GM18519 (cell line): ENCODE data around the gene GZMH.
"Not testable (repeated sequence)": the region's sequence is repeated elsewhere in the genome, so short reads cannot be mapped to it uniquely, and the experiment has no call there.

ENCODE experiments used
- ATAC-seq: cut with Tn5 transposase; IDR thresholded peaks from one replicate; pipeline ENCODE4 v1.9.1; 2021; ENCODE audit warnings: mild to moderate bottlenecking, moderate library complexity; ENCODE audit not compliant: unreplicated experiment, low FRiP score

The GZMH gene, protein sequence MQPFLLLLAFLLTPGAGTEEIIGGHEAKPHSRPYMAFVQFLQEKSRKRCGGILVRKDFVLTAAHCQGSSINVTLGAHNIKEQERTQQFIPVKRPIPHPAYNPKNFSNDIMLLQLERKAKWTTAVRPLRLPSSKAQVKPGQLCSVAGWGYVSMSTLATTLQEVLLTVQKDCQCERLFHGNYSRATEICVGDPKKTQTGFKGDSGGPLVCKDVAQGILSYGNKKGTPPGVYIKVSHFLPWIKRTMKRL

DNA sequence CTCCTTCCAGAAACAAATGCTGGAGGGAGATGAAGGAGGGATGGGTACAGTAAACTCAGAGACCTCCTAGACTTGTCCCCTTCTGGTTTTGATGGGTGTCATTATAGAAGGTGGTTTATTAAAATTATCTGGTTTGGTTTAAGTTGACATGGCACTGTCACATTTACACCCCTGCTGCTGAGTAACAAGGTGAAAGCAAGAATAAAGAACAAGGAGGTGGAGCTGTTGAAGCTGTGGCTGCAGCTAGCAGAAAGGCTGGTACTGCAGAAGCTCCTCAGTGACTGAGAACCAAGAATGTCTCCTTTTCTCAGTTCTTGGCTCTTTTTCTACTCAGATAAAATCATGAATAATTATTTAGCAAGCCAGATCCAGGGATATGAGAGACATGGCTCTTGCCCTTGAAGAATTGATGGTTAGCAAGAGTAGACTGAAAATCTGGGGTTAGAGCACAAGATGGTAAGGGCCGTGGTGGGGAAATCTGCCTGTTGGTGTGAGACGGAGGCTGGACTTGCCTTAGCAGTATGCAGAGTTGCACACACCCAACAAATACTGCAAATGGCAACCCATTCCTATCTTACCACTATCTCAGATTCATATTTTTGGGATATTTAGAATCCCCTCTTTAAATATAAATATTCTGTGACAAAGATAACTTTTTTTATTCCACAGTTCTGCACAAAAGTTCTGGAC lies at the start of gene GZMH:
GZMH (minus strand) TSS at position 31 of the 690 bp plus-strand sequence. CDS start 72 bp downstream, outside the sequence.
- ATAC-seq: no peak

DNA sequence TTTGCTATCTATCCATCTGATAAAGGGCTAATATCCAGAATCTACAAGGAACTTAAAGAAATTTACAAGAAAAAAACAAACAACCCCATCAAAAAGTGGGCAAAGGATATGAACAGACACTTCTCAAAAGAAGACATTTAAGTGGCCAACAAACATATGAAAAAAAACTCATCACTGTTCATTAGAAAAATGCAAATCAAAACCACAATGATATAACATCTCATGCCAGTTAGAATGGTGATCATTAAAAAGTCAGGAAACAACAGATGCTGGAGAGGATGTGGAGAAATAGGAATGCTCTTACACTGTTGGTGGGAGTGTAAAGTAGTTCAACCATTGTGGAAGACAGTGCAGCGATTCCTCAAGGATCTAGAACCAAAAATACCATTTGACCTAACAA lies 38.9 kb upstream of the GZMH start:
- not testable (repeated sequence) for ATAC-seq

DNA sequence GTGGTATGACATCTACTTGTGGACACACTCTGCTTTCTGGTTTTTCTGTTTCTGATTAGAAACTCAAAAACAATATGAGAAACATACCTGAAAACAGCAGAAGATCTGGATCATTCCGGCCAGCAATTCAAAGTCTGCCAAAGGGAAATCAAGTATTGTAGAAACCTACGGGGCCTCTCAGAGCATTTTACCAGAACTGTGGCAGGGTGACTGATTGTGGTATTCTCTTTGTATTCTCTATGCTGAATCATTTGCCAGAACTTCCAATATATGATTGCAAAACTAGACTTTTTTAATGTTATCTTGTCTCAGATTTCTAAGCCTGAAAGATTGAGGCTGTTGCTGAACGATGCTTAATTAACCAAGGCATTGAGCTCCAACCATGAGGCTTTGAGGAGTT lies 30.4 kb upstream of the GZMH start:
- no peak for ATAC-seq

DNA sequence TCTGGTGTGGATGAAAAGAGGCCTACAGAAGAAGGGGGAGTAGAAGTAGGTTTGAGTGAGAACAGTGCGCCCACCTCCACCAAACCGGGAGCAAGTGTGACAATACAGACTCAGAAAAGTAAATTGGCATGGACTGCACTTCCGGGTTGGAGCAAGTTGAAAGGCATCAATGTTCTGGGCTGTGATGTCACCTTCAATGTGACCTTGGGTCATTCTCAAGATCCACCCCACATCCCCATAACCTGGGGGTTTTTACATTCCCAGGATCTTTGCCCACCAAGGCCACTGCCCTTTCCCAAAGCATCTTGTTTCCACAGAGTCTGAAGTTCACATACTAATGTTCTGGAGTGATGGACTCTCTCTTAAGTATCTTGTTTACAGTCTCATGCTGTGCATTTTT lies 29.8 kb upstream of the GZMH start:
- ATAC-seq: no peak

DNA sequence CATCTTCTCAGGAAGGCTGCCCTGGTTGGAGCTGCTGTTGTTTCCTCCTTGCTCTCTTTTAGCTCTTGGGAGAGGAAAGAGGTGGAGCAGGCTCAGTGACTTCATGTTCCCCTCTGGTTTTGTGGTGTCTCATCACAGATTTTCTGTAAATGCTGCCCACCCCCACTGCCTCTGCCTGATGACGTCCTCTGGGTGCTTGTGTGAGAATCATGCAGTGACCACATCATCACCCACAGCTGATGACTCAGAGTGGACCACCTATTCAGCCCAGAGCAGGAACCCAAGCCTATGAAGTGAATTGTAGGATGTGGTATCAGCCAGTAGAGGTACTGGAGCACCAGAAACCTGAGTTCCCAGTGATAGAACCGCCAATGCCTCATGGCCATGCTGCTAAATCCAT lies 24.7 kb upstream of the GZMH start, which contains the start of gene GZMB:
GZMB (minus strand) TSS at position 33 of the 400 bp plus-strand sequence; CDS start at position 3, 30 bp downstream.
- no peak for ATAC-seq

DNA sequence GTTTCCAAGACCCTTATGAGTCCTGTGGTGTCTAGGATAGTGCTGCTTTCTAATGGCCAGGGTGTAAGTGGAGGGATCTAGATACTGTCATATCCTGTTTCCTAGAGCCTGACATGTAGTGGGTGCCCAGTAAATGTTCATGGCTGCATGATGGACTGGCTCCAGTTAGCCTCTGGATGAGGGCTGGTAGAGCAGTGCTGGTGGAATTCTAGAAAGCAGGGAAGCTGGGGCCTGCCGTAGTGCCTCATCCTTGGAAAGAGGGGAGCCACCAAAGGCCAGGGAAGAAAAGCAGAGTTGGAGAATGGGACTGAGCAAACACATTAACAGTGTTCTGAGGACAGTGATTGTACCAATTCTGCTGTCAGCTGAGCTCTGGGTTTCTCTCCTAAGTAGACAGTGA lies 23.9 kb upstream of the GZMH start:
- no peak for ATAC-seq

DNA sequence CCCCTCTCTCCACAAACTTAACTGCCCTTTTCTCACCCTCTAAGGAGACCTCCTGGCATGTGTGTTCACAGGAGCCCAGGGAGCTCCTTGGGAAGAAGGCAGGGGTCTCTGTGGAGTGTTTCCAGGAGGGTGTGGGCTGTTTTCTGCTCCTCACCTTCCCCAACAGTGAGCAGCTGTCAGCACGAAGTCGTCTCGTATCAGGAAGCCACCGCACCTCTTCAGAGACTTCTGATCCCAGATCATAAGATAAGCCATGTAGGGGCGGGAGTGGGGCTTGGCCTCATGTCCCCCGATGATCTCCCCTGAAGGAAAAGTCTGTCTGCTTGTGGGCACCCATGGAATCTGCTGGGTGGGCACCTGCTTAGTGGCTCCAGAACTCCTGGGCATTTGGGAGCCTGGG lies 23.3 kb upstream of the GZMH start:
- ATAC-seq: no peak

DNA sequence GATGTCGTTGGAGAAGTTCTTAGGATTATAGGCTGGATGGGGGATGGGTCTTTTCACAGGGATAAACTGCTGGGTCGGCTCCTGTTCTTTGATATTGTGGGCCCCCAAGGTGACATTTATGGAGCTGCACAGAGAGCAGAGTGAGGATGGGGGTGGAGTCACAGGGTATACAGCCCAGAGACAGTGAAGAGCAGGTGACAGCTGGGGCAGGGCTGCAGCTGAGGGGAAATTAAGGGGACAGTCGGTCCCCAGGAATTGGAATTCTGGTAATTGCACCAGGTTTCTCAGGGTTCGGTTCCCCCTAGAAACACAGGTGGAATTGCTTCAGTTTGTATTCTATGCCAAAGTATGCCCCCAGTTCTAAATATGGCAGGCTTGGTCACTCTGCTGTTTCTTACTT lies 22.9 kb upstream of the GZMH start:
- no peak for ATAC-seq

DNA sequence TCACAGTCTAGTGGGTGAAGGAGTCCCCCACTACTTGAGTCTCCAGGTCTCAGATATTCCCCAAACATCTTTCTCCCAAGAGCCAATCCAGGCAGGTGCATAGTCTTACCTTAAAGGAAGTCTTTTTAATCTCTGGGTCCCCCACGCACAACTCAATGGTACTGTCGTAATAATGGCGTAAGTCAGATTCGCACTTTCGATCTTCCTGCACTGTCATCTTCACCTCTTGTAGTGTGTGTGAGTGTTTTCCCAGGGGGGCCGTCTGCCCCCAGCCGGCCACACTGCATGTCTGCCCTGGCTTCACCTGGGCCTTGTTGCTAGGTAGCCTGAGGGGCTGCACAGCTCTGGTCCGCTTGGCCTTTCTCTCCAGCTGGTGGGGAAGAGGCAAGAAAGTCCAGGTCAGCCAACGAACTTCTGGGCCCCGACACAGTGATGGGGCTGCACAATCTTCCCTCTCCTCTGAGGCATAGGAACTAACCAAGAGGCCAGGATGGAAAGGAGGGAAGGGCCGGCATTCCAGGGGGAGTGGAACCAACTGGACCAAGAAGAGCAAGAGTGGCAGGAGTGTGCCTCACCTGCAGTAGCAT lies 22.4 kb upstream of the GZMH start:
- ATAC-seq: no peak

DNA sequence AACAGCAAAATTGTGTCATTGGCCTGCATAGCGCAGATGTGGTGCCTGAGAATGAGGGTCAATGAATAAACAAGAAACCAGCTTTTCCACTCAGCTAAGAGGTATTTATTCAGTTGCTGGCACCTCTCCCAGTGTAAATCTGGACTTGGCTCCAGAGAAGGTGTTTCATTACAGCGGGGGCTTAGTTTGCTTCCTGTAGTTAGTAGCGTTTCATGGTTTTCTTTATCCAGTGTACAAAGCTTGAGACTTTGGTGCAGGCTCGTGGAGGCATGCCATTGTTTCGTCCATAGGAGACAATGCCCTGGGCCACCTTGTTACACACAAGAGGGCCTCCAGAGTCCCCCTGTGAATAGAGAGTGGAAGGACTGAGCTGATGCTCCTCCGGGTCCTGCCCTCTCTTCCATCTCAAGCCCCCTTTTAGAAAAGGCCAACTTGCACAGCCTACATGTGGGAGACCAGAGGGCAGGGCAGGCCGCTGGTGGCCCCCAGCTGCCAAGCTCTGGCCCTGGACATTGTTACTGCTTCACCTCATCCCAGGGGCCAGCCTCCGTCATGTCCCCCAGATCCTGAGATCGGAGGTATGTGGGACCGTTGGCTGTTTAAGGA lies 21.5 kb upstream of the GZMH start:
- ATAC-seq: no peak

DNA sequence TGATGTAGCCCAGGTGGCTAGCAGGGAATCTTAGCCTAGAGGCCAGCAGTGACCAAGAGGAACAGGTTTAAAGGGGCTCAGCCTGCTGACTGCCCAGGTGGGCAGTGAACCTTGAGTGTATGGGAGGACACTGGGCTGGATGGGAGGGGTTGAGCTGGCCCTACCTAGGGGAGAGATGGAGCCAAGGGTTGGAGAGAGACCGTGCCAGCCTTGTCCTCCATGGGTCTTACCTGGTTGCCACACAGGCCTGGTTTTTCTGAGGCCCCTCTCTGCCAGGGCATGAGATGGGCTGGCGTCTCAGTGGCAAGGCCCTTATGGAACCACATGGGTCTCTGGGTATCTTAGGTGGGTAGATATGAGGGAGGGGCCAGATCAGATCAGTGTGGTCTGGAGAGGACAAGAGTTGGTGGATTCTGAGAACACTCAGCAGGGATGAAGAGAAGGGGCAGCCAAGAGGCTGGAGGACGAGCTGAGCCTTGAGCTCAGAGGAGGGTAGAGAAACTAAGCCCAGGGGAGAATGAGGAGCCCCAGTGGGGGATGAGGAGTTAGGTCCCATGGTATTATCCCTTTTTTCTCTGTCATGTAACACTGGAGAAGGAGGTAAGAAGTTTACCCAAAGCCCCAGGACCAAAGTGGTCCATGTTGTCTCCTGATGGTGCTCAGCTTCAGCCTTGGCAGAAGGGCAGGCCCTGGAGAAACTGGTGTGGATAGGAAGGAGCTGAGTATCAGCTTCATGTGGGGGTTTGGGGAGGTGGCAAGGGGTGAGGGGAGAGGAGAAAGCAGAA lies 20.8 kb upstream of the GZMH start:
- no peak for ATAC-seq

DNA sequence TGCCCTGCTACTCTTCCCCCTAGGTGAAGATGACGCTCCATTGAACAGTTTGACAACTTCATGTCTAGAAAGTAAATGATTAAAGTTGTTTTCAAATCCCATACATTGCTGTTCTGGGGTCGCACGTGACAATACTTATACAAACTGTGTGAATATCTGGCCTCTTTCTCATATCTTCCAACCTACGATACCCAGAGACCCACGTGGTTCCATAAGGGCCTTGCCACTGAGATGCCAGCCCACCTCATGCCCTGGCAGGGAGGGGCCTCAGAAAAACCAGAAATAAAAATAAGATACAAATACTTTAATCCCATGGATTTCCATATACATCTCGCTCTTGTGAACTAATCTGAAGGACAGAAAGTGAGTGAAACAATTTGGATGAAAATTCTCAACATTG lies 20.0 kb upstream of the GZMH start:
- no peak for ATAC-seq

DNA sequence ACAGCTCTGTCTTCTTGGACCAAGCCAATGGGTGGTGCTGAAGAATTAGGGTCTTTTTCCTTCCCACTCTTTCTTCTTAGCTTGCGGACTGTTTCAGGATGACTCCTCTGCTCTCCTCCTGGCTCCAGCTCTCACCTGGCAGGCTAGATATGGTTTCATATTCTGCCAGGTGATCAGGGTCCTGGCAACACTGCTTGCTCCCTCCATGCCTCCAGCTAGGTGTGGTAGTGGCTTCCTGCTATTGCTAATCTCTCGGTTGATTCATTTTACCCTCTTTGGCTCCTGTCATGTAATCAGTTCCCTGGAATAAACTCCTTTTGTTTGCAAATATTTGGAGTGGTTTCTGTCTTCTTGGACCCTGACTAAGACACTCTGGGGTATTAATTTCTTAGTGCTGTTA lies 4.3 kb upstream of the GZMH start:
- no peak for ATAC-seq

DNA sequence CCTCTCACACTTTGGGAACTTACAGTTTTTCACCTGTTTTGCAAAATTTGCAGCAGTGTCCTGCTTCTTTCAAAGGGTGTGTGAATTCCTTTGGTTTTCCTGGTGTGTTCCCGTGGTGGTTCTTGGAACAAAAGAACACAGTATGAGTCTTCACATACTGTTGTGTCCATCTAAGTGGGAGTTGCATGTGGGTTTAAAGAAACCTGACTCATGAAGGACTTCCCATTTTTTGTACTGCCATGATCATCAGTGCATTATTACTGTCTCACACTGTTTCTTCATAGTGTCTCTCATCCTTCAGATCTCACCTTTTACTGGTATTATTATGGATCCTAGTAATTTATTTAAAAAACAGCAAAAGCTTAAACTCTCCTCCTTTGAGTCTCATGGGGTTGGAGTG lies 3.8 kb upstream of the GZMH start:
- ATAC-seq: no peak

DNA sequence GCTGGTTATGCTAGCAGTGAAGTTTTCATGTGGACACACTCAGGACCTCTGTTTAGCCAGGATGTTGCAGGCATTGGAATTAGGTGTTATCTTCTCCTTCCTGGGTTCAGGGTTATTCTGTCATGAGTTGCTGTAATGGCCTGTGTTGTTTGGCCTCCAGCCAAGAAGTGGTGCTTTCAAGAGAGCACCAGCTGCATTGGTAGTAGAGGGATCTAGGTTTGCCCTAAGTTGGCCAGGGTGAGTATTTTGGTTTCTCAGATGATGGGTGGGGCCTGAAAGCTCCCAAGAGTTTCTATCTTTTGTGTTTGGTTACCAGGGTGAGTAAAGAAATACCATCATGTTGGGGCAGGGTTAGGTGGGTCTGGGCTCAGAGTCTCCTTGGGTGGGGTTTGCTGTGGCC lies 2.7 kb upstream of the GZMH start:
- ATAC-seq: no peak

DNA sequence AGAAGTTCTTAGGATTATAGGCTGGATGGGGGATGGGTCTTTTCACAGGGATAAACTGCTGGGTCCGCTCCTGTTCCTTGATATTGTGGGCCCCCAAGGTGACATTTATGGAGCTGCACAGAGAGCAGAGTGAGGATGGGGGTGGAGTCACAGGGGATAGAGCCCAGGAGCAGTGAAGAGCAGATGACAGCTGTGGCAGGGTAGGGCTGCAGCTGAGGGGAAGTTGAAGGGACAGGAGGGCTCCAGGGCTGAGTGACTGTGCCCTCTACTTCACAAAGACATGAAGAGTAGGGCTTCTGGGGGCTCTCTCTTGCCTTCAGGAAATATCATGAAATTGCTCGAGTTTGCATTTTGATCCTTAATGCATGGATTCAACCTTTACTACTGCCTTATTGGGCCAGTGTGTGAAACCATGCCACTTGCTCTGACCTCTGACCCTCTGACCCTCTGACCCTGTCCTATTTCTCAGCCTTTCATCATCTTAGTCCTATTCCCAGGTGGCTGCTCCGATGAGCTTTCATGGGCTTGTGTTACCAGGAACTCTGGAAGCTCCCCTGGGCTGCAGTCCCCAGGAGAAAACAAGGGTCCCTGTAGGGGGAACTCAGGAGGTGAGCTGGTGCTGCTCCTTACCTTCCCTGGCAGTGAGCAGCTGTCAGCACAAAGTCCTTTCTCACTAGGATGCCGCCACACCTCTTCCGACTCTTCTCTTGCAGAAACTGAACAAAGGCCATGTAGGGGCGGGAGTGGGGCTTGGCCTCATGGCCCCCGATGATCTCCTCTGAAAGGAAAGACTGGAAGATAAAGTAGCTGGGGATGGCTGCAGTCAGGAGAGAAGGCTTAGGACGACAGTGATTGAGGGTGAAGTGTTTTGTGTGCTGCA lies 1.6 kb downstream of the GZMH start:
- ATAC-seq: no peak

DNA sequence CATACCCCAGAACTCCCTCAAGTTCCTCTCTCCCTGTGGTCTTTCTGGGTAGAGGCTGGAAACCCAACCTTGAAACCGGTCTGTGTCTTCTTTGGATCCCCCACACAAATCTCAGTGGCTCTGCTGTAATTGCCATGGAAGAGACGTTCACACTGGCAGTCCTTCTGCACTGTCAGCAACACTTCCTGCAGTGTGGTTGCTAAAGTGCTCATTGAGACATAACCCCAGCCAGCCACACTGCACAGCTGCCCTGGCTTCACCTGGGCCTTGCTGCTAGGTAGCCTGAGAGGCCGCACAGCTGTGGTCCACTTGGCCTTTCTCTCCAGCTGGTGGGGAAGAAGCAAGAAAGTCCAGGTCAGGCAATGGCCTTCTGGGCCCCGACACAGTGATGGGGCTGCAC lies 2.4 kb downstream of the GZMH start:
- no peak for ATAC-seq

DNA sequence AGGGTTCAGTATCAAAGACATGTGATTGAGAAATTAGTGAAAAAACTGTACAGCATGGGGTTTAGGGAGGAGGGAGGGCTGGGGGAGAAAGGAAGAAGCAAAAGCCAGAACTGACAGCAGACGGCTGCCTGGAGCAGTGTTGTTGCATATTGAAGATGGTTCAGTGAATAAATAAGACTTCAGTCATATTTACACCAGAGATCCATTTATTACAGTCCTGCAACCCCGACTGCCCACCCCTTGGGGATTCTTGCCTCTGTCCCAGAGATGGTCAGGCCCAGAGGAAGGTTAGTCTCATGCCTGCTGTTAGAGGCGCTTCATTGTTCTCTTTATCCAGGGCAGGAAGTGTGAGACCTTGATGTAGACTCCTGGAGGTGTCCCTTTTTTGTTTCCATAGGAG lies 3.2 kb downstream of the GZMH start:
- ATAC-seq: no peak

DNA sequence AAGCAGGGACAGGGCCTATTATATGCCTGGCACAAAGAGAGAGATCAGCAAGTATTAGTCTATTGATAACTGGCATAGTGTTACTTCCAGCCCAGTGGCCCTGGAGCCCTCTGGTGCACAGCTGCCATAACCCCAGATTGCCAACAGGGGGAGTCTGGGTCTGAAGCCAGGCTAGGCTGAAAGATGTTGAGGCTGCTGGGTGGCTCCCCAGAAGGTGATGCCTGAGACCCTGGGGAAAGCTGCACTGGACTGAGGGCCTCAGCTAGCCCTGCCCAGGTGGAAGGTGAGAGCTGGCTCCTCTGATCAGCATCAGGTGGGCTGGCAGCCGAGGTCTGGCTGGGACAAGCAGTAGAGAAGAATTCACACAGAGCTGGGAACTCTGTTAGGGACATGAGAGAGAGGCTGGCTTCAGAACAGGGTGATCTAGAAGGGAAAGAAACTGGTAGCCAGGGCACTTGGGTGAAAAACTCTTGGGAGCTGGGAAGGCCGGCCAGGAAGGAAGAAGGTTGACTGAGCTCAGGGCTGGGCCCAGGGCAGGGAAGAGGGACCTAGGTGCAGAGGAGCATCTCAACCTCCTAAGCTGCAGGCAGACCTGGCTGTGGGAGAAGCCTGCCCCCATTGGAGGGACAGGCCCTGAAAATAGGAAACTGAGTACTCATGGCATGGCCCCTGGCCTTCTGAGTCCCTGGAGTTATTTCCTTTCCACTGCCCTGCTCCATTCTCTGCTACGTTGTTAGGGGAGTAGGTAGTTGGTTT lies 3.9 kb downstream of the GZMH start:
- peak; percentile 85 for ATAC-seq
